Activated naive CD4-positive, alpha-beta T cell treated with anti-CD3 and anti-CD28 coated beads, Interleukin-2, amount 10 ng/mL, durations not matched to agents 7 days and 5 days (primary cell): ENCODE results near the gene PPP3R1.

Experiments used
- CTCF ChIA-PET: fragments of 350-600 bp; sonication (Branson Sonifier 250); formaldehyde crosslinking; loops from one replicate; lab custom pipeline; 2021; ENCODE audit warnings: antibody characterized with exemption; lab: Charles Lee
- DNase-seq: peaks from one replicate; pipeline ENCODE4 v3.0.0-alpha.2; 2020
- H3K27ac Mint-ChIP-seq: one replicate; pipeline ENCODE4 v1.8.0; 2021; ENCODE audit warnings: mild to moderate bottlenecking, moderate library complexity, mixed read lengths
- H3K27me3 Mint-ChIP-seq: one replicate; pipeline ENCODE4 v1.8.0; 2021; ENCODE audit warnings: mild to moderate bottlenecking, mixed read lengths
- H3K36me3 Mint-ChIP-seq: one replicate; pipeline ENCODE4 v1.8.0; 2021; ENCODE audit warnings: mixed read lengths
- H3K4me1 Mint-ChIP-seq: one replicate; pipeline ENCODE4 v1.8.0; 2021; ENCODE audit warnings: mixed read lengths
- H3K4me3 Mint-ChIP-seq: one replicate; pipeline ENCODE4 v1.8.0; 2021; ENCODE audit warnings: mild to moderate bottlenecking, moderate library complexity, mixed read lengths
- H3K9me3 Mint-ChIP-seq: one replicate; pipeline ENCODE4 v1.8.0; 2021; ENCODE audit warnings: mixed read lengths

Gene PPP3R1

DNA sequence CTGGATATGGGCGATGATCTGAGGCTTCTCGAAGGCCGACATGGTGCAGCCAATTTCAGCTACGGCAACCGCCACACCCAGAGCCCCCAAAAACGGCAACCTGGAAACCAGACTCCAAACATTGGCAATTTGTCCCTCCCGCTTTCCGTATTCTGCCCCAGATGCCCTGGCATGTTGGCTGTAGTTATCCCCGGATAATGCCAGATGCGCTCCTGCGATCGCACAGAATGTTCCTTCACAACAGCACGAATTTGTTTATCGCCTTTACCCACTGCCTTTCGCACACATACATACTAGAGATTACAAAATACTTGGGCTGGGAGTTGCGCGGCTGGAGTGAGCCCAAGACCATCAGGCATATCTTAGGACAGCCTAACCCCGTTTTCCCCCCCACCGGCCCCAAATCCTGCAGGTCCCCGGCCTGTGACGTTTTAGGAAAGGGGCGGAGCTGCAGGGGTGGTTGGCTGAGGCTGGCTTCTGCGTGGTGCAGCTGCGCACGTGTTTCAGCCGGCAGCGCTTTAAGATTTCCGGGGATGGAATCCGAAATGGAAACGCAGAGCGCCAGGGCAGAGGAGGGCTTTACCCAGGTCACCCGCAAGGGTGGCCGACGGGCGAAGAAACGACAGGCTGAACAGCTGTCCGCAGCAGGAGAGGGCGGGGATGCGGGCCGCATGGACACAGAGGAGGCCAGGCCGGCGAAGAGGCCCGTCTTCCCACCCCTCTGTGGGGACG, 94.8 kb downstream of the PPP3R1 start, which contains the start of gene PNO1:
Gene PNO1, plus strand, starts transcription at position 487 of the 732 bp plus-strand sequence. Its CDS starts 47 bp downstream, at position 534.
- Mint-ChIP-seq H3K9me3 (no peaks in the 10 kb centered on the region), H3K4me3 (peak within 1 kb of the TSS; percentile 91), H3K36me3 (peaks cover 24% of the 10 kb centered on the region), H3K4me1 (peaks cover 46% of the 10 kb centered on the region), H3K27ac (peak within 1 kb of the TSS; percentile 95), H3K27me3 (no peaks in the 10 kb centered on the region)
- DNase-seq, result peak; percentile 98
- CTCF ChIA-PET, result interaction anchor here (1.3 to 1.4 kb wide), 2 partner anchors 29 to 31 kb away, joined by 3 to 6 read pairs; no protein-coding TSS in a partner anchor

DNA sequence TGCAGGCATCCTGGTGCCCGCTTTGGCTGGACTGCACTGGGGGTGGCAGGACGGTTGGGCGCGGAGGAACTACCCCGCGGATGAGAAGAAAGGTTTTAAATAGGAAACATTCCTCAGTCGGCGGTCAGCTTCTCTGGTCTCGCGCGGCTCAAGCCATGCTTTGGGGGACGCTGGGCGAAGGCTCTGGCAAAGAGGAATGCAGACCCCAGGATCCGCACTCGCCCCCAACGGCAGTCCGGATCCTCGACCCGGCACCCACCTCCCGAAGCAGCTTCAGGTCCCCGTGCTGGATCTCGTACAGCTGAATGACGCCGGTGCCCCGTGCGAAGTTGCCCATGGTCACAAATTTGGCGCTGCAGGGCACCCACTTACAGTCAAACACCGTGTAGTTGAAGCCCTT, 95.3 kb downstream of the PPP3R1 start:
- H3K27ac Mint-ChIP-seq, result peak overlapping the region; percentile 95
- DNase-seq, result no peak
- CTCF ChIA-PET, result interaction anchor here (1.1 to 1.4 kb wide), 3 partner anchors 29 to 126 kb away, joined by 3 to 6 read pairs (median 3); no protein-coding TSS in a partner anchor
- peak overlapping the region; percentile 91 for H3K4me3 Mint-ChIP-seq
- no peaks in the 10 kb centered on the region for H3K27me3 Mint-ChIP-seq
- peaks cover 51% of the 10 kb centered on the region for H3K4me1 Mint-ChIP-seq
- H3K36me3 Mint-ChIP-seq, result peaks cover 19% of the 10 kb centered on the region
- H3K9me3 Mint-ChIP-seq, result no peaks in the 10 kb centered on the region

DNA sequence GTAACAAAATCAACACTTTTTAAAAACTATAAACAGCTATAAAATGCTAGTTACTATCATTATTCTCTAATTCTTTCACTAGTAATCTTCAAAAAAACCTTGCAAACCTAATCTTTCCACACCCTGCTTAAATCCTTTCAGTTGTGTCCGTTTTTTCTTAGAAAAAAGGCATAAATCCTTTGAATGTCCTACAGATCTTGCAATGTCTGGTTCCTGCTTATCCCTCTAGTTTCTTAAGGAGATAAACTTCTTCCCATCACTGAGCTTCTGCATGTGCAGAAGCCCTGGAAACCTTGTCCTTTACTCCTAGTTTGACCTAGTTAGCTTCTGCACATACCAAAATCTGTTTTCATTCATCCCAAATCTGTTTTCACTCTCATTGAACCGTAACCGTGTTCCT, 95.9 kb downstream of the PPP3R1 start:
- Mint-ChIP-seq H3K4me1 (peaks cover 56% of the 10 kb centered on the region), H3K9me3 (no peaks in the 10 kb centered on the region), H3K4me3 (peak overlapping the region; percentile 91), H3K36me3 (peaks cover 16% of the 10 kb centered on the region), H3K27ac (peak overlapping the region; percentile 95), H3K27me3 (no peaks in the 10 kb centered on the region)
- DNase-seq, result no peak
- CTCF ChIA-PET, result interaction anchor here (1.1 kb wide), 1 partner anchor 126 kb away, joined by 3 read pairs; no protein-coding TSS in a partner anchor

DNA sequence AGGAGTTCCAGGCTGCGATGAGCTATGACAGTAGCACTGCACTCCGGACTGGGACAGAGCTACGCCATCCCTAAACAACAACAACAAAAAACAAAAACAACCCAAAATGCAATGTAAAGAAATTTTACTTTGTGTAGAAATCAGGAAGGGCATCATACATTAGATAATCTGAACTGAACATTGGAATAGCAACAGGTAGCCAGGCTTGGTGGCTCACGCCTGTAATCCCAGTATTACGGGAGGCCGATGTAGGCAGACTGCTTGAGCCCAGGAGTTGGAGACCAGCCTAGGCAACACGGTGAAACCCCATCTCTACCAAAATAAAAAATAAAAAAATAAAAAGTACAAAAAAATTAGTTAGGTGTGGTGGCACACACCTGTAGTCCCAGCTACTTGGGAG, 96.7 kb downstream of the PPP3R1 start:
- Mint-ChIP-seq H3K27me3 (no peaks in the 10 kb centered on the region), H3K9me3 (no peaks in the 10 kb centered on the region), H3K4me3 (no peak overlapping the region), H3K36me3 (peaks cover 9% of the 10 kb centered on the region), H3K27ac (no peak overlapping the region), H3K4me1 (peaks cover 61% of the 10 kb centered on the region)
- no peak for DNase-seq
- CTCF ChIA-PET, result no interaction called here

DNA sequence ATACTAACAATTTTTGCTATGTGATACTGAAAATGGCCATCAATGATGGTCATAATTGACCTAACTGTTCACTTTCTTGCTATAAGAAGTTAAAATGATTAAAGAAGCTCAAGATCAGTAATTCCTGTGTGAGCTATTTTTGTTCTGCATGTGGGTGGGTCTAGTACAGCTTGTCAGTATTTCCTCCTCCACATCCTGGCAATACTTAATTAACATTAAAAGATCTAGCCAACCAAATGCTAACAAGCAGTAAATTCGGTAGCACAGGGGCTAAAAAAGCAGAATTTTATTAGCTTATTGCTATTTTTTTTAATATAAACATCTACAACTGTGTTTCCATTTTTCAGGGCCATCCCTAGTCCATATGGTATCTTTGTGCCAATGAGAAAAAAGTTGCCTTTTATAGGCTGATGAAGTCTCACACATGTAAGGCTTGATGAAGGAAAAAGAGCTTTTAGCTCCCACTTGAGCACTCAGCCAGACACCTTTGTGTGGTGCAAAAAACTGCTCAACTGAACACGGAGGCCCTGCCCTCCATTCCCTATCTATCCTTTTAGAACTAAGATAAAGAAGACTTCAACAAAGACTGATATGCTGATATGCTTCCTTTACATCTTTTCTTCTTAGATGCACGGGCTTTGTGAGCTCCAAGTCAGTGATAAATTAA, 99.5 kb downstream of the PPP3R1 start:
- peaks cover 45% of the 10 kb centered on the region for H3K4me1 Mint-ChIP-seq

DNA sequence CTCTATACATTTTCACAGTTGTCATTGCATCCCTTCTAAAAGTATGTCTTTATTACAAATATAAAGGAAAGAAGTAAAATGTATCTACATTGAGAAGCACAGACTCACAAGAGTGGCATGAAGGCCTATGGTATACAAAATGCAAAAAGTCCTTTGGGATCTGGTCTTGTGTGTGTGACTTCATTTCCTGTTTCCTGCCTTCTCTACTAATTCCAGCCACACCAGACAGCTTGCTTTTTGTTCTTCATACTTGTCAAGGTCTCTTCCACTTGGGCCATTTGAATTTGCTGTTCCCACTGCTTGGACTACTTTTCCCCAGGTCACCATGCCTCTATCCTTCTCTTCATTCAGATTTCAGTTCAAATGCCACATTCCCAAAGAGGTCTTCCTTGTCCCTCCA, 101.3 kb downstream of the PPP3R1 start:
- no peaks in the 10 kb centered on the region for H3K27me3 Mint-ChIP-seq
- H3K4me1 Mint-ChIP-seq, result peaks cover 35% of the 10 kb centered on the region
- CTCF ChIA-PET, result interaction anchor here (1.3 kb wide), 1 partner anchor 29 kb away, joined by 3 read pairs; no protein-coding TSS in a partner anchor
- no peak for DNase-seq
- no peak overlapping the region for H3K4me3 Mint-ChIP-seq
- peaks cover 2% of the 10 kb centered on the region for H3K36me3 Mint-ChIP-seq
- H3K9me3 Mint-ChIP-seq, result no peaks in the 10 kb centered on the region
- H3K27ac Mint-ChIP-seq, result no peak overlapping the region

More for the DNA sequence above, 99.5 kb downstream of the PPP3R1 start:
- H3K27ac Mint-ChIP-seq, result peak overlapping the region; percentile 61
- H3K36me3 Mint-ChIP-seq, result peaks cover 2% of the 10 kb centered on the region
- H3K9me3 Mint-ChIP-seq, result no peaks in the 10 kb centered on the region
- no peak overlapping the region for H3K4me3 Mint-ChIP-seq
- H3K27me3 Mint-ChIP-seq, result no peaks in the 10 kb centered on the region
- CTCF ChIA-PET, result interaction anchor here (0.6 to 1.7 kb wide), 7 partner anchors 30 to 442 kb away, joined by 3 to 5 read pairs (median 3); no protein-coding TSS in a partner anchor
- DNase-seq, result no peak

DNA sequence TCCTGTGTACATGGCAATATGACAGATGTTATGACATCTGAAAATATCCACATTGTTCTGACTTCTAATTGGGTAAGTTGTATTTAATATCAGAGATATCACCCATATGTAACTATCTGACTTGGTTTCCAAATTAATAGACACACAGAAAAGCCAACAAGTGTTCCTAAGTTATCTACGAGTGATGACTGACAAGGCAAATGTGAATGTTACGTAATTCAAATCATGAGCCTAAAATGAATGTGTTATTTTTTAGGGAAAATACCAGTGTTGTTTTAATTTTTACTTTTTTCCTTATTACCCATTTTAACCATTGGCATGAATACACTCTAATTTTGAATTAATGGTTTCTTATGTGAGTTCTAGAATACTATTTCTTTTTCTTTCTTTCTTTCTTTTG, 110.5 kb downstream of the PPP3R1 start:
- Mint-ChIP-seq H3K27me3 (no peaks in the 10 kb centered on the region), H3K4me1 (no peaks in the 10 kb centered on the region), H3K27ac (no peak overlapping the region), H3K9me3 (no peaks in the 10 kb centered on the region), H3K4me3 (no peak overlapping the region), H3K36me3 (peaks cover 6% of the 10 kb centered on the region)
- CTCF ChIA-PET, result no interaction called here
- DNase-seq, result no peak

DNA sequence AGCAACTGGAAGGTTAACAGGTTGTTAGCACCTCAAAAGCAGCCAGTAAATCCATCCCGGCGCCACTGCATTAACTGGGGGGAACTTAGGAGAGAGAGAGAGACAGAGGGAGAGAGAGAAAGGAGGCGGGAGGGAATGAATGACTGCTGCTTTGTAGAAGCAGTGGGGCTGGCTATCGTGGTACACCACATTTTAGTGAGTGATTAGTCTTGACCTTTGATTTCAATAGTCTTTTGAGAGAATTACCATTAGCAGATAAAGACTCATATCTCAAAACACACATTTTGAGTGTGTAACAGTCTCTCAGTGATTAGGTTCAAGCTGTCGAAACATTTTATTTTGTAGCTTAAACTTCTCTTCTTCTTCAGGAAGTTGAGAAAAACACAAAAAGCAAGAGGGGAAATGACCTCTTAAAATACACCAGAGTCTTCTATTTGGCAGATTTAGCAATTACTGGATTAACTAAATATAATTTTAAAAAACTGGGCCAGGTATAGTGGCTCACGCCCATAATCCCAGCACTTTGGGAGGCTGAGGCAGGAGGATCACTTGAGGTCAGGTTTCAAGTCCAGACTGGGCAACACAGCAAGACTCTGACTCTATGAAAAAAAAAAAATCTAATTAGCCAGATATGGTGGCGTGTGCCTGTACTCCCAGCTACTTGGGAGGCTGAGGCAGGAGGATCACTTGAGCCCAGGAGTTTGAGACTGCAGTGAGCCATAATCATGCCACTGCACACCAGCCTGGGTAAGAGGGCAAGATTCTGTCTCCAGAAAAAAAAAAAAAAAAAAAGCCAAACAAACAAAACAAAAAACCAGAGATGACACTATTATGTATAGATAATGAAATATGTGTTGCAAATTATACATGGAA, 116.6 kb downstream of the PPP3R1 start:
- Mint-ChIP-seq H3K4me1 (no peaks in the 10 kb centered on the region), H3K27me3 (no peaks in the 10 kb centered on the region), H3K4me3 (no peak overlapping the region), H3K9me3 (no peaks in the 10 kb centered on the region), H3K36me3 (peaks cover 16% of the 10 kb centered on the region), H3K27ac (no peak overlapping the region)
- CTCF ChIA-PET, result interaction anchor here (1.1 kb wide), 1 partner anchor 13 kb away, joined by 3 read pairs; no protein-coding TSS in a partner anchor
- DNase-seq, result no peak

DNA sequence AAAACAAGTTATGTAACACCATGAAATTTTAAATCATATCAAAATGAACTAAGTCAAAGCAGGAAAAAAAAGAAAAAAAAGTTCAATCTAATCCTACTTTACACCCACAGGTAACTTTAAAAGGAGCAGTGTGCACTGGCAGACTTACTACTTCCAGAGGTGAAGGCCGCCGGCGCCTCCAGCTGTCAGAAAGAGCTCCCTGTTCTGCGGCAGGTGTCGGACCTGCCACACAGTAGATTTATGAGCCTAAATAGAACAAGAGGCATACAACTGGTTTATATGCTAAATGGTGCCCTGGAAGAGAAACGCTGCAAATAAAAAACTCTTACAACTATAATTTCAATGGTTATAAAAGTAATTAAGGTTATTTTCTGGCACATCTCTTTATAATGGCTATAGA, 117.8 kb downstream of the PPP3R1 start:
- Mint-ChIP-seq H3K36me3 (peaks cover 16% of the 10 kb centered on the region), H3K27me3 (no peaks in the 10 kb centered on the region), H3K4me1 (no peaks in the 10 kb centered on the region), H3K27ac (no peak overlapping the region), H3K4me3 (no peak overlapping the region), H3K9me3 (no peaks in the 10 kb centered on the region)
- no peak for DNase-seq
- CTCF ChIA-PET, result interaction anchor here (1.1 kb wide), 2 partner anchors 12 to 51 kb away, joined by 3 read pairs; no protein-coding TSS in a partner anchor

DNA sequence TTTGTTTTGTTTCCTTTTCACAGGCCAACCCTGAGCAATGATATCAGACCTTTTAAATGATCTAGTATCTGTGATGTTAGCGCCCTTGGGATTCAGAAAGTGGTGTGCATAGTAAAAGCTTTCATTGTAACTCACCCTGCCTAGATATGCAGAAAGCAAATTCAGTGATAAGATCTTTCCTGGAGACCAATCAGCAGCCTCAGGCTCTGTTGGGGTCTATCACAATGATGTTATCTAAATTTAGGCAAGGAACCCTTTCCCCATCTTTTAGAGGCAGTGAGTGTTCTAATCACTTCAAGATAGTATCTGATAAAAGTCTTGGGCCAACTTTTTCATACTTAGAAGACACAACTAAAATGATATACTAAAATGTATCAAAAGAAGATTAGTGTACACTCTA, 118.2 kb downstream of the PPP3R1 start:
- H3K36me3 Mint-ChIP-seq, result peaks cover 16% of the 10 kb centered on the region
- H3K4me3 Mint-ChIP-seq, result no peak overlapping the region
- H3K4me1 Mint-ChIP-seq, result no peaks in the 10 kb centered on the region
- no peak for DNase-seq
- H3K9me3 Mint-ChIP-seq, result no peaks in the 10 kb centered on the region
- CTCF ChIA-PET, result interaction anchor here (1.1 kb wide), 1 partner anchor 51 kb away, joined by 3 read pairs; no protein-coding TSS in a partner anchor
- H3K27ac Mint-ChIP-seq, result no peak overlapping the region
- H3K27me3 Mint-ChIP-seq, result no peaks in the 10 kb centered on the region
